Epithelial cell of proximal tubule (primary cell): ENCODE measurements around the gene NUP54. TPM values are rescaled to one million over a fixed set of nuclear protein-coding genes. Genes with fewer than 3 reads are reported as not detected.

Experiments
- DNase-seq: peaks from one replicate; pipeline ENCODE4 v3.0.0-alpha.2; 2011; ENCODE audit warnings: low read depth
- H3K4me3 ChIP-seq: 2 replicates; pipeline ENCODE4 v1.5.1; 2011; ENCODE audit warnings: low read depth, mild to moderate bottlenecking, low read length
- CTCF ChIP-seq: conservative IDR thresholded peaks from 2 replicates; pipeline ENCODE4 v1.5.1; 2012; ENCODE audit warnings: low read depth, mild to moderate bottlenecking, low read length
- total RNA-seq: library from RNA; depleted of rRNA; stranded (reverse); fragments of >200 nt; gene quantifications from 2 replicates; pipeline ENCODE4 v1.2.3, GENCODE V29; 2015

The NUP54 gene
- total RNA-seq, result 31.5 and 56.6 TPM in 2 replicates

GRCh38 chr4:76148142-76148865 is at the start of gene NUP54:
NUP54 (minus strand) TSS chr4:76148397; CDS start chr4:76148374, 23 bp downstream.
- peak; percentile 72 for DNase-seq
- peak within 1 kb of the TSS; percentile 99 for H3K4me3 ChIP-seq
- no peak for TF ChIP-seq CTCF

- no peak for DNase-seq
- no peak for TF ChIP-seq CTCF
- H3K4me3 ChIP-seq, result no peak overlapping the region
These were observed 49.0 kb upstream of the NUP54 start for GRCh38 chr4:76197031-76197743.

GRCh38 chr4:76196376-76196775 is 48.2 kb upstream of the NUP54 start:
- DNase-seq, result no peak
- H3K4me3 ChIP-seq, result no peak overlapping the region
- no peak for TF ChIP-seq CTCF

GRCh38 chr4:76195326-76195725 is 47.1 kb upstream of the NUP54 start:
- TF ChIP-seq CTCF, result no peak
- H3K4me3 ChIP-seq, result no peak overlapping the region
- no peak for DNase-seq

GRCh38 chr4:76194325-76194724 is 46.1 kb upstream of the NUP54 start:
- no peak overlapping the region for H3K4me3 ChIP-seq
- TF ChIP-seq CTCF, result no peak
- DNase-seq, result peak; percentile 96

- no peak overlapping the region for H3K4me3 ChIP-seq
- no peak for TF ChIP-seq CTCF
- no peak for DNase-seq
These were observed 44.0 kb upstream of the NUP54 start for GRCh38 chr4:76192236-76192635.

GRCh38 chr4:76188557-76188956 is 40.4 kb upstream of the NUP54 start:
- no peak for TF ChIP-seq CTCF
- DNase-seq, result no peak
- H3K4me3 ChIP-seq, result no peak overlapping the region
